GM12801 (cell line): Measurements from ENCODE around the gene TRAK1.

ENCODE experiments used
- CTCF ChIP-seq: IDR thresholded peaks from one replicate; pipeline ENCODE4 v1.5.1; 2011; ENCODE audit warnings: control low read depth; ENCODE audit not compliant: insufficient read length; ENCODE audit errors: extremely low read depth

Gene TRAK1

GRCh38 chr3:42205800-42206514 lies 114.8 kb downstream of the TRAK1 start:
- TF ChIP-seq CTCF: no peak

- TF ChIP-seq CTCF: no peak
Observed at GRCh38 chr3:42209917-42210316, 118.8 kb downstream of the TRAK1 start.

- TF ChIP-seq CTCF: no peak
Observed at GRCh38 chr3:42210726-42211125, 119.6 kb downstream of the TRAK1 start.

- TF ChIP-seq CTCF: no peak
Observed at GRCh38 chr3:42213417-42213816, 122.3 kb downstream of the TRAK1 start.

GRCh38 chr3:42214064-42214463 lies 122.9 kb downstream of the TRAK1 start:
- no peak for TF ChIP-seq CTCF

GRCh38 chr3:42214565-42215283 lies 123.6 kb downstream of the TRAK1 start:
- TF ChIP-seq CTCF: no peak

- no peak for TF ChIP-seq CTCF
Observed at GRCh38 chr3:42216302-42216701, 125.1 kb downstream of the TRAK1 start.
